HG03457 (cell line): ENCODE results near the gene WEE1.

Source experiments
- ATAC-seq: cut with Tn5 transposase; IDR thresholded peaks from one replicate; pipeline ENCODE4 v1.9.1; 2021; ENCODE audit warnings: moderate number of reproducible peaks; ENCODE audit not compliant: unreplicated experiment

Gene WEE1

DNA sequence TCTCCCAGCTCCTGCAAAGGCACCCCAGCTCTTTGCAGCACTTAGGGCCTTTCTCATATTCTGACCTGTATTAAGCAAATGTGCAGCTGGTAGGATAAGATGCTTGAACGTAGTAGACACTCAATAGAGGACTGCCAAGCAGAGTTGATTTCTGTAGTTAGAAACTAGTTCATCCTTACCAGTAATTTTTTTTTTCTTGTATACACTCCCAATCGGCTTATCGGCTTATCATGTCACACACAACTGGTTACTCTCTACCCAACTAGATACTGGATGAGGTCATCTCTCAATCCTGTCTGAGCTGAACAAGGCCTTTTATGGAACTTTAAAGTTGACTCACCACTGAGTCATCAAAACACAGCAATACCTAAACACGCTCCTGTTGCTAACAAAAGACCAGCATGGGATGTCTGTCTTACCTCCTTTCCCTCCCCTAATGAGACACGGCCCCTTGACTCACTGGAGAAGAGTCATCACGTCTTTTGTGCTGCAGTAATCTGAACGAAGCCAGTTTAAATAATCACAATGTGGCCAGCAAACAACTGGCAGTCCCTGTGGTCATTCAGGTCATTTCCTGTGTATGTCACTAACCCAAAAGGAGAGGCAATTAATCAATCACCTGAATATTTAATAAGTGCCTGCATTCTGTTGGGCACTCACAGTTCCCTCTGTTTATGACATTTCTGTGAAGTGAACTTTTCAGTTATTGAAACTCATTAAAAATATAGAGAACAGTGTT, 7.5 kb upstream of the WEE1 start:
- peak; percentile 87 for ATAC-seq

DNA sequence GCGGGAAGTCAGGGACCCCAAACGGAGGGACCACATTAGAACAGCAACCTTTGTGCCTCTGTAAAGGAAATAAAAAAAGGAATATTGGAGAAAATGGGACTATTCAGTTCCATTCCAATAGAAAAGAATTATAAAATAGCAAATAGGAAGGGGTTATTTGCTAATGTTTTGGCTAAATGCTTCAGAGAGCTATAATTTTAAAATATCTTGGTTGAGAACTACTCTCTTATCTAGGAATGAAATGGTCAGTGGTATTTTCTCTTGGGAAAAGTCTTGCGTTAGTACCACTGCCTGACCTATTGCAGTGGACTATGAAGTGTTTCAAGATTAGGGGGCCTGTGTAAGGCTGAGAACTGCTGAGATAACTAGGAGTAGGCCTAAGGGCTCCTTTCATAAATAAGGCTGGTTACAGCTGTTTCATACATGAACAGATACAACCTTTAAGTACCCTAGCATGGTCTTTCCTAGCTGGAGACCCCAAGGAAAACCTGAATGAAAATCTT, 6.9 kb upstream of the WEE1 start:
- no peak for ATAC-seq

DNA sequence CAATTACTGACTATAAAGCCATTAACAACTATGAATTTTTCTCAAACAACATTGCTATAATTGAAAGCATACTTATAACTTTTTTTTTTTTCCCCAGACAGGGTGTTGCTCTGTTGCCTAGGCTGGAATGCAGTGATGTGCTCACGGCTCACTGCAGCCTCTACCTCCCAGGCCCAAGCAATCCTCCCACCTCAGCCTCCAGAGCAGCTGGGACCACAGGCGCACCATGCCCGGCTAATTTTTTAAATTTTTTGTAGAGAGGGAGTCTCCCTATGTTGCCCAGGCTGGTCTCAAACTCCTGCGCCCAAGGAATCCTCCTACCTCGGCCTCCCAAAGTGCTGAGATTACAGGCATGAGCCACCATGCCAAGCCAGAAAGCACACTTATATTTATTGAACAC, 6.1 kb upstream of the WEE1 start:
- ATAC-seq: no peak

DNA sequence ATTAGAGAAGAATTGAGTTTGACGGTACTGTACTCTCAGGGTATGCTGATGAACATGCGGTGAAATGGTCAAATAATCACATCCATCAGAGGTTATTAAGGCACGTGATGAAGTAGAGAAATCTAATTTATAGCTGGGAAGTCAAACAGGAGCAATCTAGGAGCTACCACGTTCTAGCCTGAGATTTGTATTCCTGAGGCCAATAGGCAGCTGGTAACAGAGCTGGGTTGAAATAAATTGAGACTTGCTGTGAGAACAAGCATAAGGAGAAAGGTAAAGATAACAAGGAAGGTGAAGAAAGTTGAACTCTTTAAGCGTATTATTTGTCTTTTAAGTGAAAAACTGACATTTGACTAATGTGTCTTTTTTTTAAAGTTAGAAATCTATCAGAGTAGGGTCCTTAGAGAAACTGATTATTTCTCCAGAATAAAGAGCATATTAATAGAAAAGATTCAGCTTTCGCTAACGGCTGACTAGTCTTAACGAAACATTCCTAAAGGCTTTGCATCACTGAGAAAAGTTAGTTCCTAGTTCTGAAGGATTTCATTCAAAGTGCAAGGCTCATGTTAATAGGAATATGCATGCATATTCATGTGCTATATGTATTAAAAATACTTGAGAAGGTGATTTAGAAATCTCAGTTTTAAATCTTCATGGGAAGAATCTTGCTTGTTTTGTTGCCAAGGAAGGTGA, 5.2 kb upstream of the WEE1 start:
- ATAC-seq: no peak

DNA sequence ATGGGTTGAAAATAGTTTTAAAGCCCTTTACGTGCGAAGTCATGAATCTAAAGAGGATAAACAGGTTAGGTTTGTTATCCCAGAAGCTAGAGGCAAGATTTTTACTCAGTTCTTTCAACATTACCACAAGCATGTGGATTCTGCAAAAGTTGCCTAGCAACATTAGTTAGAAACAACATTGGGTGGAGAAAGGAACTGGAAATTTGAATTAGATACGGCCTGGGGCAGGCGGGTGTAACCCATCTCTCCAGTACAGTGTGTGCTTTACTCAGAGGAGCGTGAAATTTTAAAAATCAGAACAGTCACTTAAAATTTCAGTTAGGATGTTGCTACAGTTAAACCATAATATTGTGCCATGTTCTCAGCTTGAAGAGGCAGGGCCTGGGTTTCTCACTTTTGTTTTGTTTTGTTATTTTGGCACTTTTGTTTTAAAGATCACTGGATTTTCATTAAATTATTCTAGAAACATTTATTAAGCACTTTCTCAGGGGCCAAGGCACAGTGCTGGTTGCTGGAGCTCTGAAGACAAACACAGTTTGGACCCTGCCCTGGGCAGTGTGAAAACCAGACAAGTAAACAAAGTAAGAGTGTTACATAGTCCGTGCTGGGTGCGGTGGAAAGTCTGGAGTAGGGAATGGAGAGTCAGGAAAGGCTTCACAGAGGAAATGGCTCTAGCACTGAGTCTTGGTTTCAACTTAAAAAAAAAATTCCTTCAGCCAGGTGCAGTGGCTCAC, 4.4 kb upstream of the WEE1 start:
- ATAC-seq: no peak

DNA sequence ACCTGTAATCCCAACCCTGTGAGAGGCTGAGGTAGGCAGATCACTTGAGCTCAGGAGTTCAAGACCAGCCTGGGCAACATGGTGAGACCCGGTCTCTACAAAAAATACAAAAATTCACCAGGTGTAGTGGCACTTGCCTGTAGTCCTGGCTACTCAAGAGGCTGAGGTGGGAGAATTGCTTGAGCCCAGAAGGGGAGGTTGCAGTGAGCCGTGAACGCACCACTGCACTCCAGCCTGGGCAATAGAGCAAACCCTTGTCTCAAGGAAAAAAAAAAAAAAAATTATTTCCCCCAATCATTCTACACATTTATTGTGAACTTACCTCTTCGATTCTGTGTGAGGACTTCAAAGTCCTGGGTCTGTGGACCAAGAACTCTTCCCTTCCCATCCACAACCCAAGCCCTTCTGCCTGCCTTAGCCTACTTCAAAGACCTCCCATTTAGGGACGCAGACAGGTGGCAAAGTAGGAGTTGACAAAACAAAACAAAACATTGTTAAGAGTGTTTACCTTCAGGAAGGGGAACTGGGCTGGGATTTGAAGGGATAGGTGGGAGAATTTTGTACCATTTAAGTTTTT, 3.8 kb upstream of the WEE1 start:
- no peak for ATAC-seq

DNA sequence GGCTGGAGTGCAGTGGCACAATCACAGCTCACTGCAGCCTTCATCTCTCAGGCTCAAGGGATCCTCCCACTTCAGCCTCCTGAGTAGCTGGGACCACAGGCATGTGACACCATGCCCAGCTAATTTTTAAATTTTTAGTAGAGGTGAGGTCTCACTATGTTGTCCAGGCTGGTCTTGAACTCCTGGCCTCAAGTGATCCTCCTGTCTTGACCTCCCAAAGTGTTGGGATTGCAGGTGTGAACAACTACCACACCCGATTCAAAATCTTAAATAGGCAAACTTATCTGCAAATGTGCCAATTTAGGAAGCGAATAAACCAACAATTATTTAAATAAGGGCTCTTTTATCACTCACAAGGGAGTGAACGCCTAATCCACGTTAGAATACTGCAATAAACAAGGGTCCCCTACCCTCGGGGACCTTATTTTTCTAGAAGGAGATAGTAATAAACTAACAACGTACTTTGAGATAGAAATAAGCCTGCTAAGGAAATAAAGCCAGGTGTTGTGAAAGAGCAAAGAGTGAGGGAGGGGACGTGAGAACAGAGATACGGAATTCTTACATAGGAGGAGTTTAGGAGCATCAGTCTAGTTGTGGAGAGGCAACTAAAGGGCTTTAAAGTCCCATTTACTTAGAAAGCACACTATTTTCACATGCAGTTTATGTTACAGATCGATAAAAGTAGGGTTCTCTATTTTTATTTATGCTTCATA, 3.0 kb upstream of the WEE1 start:
- ATAC-seq: no peak

DNA sequence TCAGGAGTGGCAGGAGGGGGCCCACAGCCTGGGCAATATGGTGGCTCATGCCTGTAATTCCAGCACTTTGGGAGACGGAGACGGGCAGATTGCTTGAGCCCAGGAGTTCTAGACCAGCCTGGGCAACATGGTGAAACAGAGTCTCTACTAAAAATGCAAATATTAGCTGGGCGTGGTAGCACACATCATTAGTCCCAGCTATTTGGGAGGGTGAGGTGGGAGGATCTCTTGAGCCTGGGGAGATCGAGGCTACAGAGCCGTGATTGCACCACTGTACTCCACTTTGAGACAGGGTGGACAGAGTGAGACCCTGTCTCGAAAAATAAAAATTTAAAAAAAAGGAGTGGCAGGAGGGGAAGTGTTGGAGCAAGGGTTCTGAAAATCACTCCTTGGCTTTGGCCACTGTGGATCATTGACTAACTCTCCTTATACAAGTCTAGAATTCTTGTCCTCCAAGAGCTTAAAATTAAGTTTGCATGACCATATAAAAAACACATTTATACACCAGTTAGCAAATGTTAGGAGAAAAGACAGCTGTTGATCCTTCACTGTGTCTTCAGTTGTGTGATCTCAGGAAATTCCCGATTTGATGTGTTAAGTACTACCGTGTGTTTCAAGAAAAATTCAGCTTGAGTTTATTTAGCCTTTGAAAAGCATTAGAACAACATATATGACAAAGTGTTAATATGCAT, 2.3 kb upstream of the WEE1 start:
- ATAC-seq: no peak

DNA sequence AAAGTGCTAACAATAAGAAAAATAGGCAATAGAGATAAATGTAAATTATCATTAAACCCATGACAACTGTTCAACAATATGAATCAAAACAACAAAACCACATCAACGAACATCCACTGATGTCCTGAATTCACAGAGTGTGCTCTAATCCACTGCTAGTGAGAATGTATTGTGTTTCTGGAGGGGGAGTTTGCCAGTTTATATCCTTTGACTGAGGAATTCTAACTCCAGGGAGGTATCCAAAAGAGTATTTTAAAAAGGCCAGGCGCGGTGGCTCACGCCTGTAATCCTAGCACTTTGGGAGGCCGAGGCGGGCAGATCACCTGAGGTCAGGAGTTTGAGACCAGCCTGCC, 1.7 kb upstream of the WEE1 start:
- no peak for ATAC-seq

DNA sequence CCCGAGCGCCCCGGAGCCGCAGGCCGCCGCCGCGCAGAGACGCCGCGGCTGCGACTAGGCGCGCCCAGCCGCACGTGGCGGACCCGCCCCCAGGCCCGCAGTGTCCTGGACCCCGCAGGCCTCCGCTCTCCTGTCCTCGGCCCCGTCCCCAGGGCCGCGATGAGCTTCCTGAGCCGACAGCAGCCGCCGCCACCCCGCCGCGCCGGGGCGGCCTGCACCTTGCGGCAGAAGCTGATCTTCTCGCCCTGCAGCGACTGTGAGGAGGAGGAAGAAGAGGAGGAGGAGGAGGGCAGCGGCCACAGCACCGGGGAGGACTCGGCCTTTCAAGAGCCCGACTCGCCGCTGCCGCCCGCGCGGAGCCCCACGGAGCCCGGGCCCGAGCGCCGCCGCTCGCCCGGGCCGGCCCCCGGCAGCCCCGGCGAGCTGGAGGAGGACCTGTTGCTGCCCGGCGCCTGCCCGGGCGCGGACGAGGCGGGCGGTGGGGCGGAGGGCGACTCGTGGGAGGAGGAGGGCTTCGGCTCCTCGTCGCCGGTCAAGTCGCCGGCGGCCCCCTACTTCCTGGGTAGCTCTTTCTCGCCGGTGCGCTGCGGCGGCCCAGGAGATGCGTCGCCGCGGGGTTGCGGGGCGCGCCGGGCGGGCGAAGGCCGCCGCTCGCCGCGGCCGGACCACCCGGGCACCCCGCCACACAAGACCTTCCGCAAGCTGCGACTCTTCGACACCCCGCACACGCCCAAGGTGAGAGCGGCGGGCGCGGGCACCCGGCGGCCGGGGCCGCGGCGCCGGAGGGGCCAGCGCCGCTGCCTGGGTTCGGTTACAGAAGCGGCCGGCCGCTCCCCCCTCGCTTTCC, 528 bp downstream of the WEE1 start:
- peak; percentile 12 for ATAC-seq

DNA sequence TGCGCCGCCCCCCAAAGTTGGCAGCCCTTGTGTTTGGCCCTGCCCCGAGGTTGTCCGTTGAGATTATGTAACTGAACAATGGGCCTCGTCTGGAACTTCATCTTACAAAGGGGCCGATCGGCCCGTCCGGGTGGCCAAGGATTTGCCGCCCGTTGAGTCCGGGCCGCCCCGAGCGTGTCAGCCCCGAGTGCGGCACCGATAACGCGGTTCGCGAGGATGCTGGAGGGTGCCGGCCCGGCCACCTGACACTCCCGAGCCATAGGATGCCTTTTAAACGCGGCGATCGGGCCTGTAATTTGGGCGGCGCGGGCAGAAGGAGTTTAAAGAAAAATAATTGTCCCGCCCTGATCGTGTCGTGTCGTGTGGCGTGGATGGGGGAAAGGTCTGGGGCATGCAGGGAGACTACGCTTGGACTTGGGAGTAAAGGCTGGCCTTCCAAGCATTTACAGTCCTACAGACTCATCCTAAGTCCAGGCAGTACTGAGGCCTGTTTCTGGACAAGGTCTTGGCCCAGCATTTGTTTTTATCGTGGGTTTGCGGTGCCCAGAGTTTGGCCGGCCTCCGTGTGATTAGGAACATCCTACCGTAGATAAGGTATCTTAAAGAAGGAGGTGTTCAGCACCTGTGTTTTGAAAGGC, 1.3 kb downstream of the WEE1 start:
- no peak for ATAC-seq

DNA sequence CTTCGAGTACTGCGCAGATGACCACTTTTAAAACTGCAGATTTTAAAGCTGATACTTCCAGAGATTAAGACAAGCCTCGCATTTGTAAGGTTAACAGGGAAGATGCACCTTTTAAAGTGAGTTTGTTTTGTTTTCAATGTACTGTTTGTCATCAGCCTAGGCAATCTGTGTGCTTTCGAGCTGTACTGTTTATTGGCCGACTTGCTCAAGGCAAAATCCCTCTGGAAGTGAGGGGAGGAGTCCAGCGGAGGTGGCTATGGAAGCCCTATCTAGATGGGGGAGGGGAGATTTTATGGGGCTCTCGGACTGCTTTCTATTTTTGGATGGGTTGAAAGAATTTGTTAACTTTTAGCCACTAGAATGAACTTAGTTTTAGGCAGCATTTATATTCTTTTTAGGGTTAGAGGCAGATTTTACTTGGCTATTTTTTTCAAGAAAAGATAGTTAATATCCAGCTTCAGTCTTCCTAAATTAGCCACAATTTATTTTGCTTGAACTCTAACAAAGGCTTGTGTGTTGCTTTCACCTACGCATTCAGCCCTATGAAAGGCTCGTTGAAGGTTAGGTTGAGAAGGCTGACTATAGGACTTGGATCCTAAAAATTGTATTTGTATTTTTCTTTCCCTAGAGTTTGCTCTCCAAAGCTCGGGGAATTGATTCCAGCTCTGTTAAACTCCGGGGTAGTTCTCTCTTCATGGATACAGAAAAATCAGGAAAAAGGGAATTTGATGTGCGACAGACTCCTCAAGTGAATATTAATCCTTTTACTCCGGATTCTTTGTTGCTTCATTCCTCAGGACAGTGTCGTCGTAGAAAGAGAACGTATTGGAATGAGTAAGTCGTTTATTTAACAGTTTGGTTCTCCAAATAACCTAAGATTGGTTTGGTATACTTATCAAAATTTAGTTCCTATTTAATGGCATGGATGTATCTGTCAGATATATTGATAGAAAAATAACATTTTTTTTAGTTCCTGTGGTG, 2.1 kb downstream of the WEE1 start:
- no peak for ATAC-seq

DNA sequence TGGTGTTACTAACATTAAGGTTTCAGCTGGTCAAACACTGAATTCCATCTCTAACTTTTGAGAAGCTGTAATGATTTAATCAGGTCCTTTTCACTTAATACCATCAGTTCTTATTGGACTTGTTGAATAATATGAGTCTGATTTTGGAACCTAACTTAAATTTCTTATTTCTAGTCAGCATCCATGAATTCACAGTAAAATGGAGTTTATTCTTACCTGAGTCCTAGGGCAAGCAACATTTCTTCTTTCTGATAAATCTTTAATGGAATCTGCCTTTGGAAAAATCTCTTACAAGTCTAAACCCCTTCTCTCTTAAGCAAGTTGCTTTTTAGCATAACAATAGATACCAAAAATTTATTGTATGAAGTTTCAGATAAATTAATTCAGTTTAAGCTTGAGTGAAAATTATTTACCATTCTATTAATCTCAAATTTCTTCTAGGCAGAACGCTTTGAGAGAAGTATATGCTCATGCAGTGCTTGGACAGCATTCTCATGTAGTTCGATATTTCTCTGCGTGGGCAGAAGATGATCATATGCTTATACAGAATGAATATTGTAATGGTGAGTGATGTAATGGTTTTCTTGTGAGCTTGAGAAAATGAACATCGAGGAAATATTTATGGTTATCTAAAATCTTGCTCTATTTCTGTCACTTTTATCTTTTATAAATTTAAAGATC, 3.4 kb downstream of the WEE1 start:
- no peak for ATAC-seq

DNA sequence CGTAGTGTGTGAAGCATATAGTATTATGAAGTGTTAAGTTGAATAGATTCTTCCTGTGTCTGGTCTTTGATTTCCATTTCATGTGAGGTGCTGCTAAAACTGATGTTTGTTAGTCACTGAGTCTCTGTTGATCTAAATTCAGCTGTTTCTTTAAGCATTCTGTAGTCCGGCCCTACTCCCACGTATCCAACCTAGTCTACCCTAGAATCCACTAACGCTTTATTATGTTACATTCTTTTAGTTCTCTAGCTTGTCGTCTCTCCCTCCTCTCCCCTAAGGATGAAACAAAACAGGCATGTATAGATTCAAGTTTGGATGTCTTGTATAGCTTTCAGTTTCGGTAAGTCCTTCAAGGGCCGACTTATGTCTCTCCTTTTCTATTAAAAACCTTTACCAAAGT, 4.1 kb downstream of the WEE1 start:
- no peak for ATAC-seq

DNA sequence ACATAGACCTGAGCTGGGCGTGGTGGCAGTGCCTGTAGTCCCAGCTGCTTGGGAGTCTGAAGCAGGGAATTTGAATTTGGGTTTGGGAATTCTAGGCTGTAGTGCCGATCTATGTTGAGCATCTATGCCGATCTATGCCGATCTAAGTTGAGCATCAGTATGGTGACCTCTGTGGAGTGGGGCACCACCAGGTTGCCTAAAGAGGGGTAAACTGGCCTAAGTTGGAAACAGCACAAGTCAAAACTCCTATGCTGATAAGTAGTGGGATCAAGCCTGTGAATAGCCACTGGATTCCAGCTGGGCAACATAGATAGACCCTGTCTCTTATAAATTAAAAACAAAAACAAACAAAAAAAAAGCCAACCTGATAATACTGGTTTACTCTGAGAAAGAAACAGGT, 7.4 kb downstream of the WEE1 start:
- ATAC-seq: no peak

DNA sequence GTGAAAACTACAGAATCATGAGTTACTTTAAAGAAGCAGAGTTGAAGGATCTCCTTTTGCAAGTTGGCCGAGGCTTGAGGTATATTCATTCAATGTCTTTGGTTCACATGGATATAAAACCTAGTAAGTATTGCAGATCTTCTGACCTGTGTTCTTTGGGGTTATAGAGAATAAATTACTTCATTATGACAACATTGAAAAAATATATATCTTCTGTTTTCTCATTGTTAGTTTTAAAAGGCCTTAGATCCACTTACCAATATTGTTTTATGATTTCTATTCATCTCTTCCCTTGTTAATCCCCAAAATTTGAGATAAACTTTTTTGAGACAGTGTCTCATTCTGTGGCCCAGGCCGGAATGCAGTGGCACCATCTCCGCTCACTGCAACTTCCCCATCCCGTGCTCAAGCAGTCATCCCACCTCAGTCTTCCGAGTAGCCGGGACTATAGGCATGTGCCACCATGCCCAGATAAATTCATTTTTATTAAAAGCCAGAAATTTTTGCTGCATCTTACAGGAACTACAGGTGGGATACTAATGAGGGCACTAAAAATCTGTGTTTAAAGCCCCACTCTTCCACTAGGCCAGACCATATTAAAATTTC, 8.2 kb downstream of the WEE1 start:
- ATAC-seq: no peak

DNA sequence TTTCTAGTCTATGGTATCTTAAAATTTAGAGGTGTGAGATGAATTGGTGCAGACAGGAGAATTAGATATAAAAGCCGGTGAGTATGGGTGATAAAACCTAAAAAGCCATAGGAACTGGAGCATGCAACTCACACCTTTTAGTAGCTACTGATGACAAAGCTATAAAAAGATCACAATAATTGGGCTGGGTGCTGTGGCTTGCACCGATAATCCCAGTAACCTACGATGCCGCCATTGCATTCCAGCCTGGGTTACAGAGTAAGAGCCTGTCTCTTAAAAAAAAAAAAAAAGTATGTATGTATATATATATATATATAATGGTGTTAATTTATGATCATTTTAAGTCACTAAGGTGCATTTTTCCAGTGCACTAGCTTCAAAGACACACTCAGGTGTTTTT, 17.2 kb downstream of the WEE1 start:
- no peak for ATAC-seq
